Mesothelial cell of epicardium (in vitro differentiated cells): ENCODE measurements around the gene GPRC5A. TPM values are rescaled to one million over a fixed set of nuclear protein-coding genes. Genes with fewer than 3 reads are reported as not detected.

Experiments
- DNase-seq, 2 experiments: peaks; one replicate each; pipeline ENCODE4 v3.0.0; 2021; ENCODE audit warnings: low spot score in 2 of 2; ENCODE audit not compliant: unreplicated experiment in 2 of 2
- H3K27ac Mint-ChIP-seq: 2 replicates; pipeline ENCODE4 v1.8.0; 2021; ENCODE audit warnings: mixed read lengths
- H3K27me3 Mint-ChIP-seq: 2 replicates; pipeline ENCODE4 v1.8.0; 2021; ENCODE audit warnings: low read depth, mixed read lengths
- H3K36me3 Mint-ChIP-seq: 2 replicates; pipeline ENCODE4 v1.8.0; 2021; ENCODE audit warnings: mixed read lengths
- H3K4me1 Mint-ChIP-seq: 2 replicates; pipeline ENCODE4 v1.8.0; 2021; ENCODE audit warnings: mixed read lengths
- H3K4me3 Mint-ChIP-seq: 2 replicates; pipeline ENCODE4 v1.8.0; 2021; ENCODE audit warnings: mild to moderate bottlenecking, moderate library complexity, mixed read lengths
- H3K9me3 Mint-ChIP-seq: 2 replicates; pipeline ENCODE4 v1.8.0; 2021; ENCODE audit warnings: mixed read lengths
- total RNA-seq: library from RNA; stranded (reverse); gene quantifications from 3 replicates; pipeline ENCODE4 v1.2.1, GENCODE V29; 2021
- TF ChIP-seq, protein P1 (sequence below): fragments of 200-600 bp; sonication (generic); IDR thresholded peaks from one replicate; pipeline ENCODE4 v1.5.0; 2021; ENCODE audit warnings: antibody characterized with exemption; ENCODE audit not compliant: unreplicated experiment

Gene GPRC5A
- total RNA-seq, 1 donor from 2014 or later, result 108 TPM

DNA sequence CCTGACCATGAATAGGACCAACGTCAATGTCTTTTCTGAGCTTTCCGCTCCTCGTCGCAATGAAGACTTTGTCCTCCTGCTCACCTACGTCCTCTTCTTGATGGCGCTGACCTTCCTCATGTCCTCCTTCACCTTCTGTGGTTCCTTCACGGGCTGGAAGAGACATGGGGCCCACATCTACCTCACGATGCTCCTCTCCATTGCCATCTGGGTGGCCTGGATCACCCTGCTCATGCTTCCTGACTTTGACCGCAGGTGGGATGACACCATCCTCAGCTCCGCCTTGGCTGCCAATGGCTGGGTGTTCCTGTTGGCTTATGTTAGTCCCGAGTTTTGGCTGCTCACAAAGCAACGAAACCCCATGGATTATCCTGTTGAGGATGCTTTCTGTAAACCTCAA lies 17.3 kb downstream of the GPRC5A start:
- peaks cover 48% of the 10 kb centered on the region for H3K36me3 Mint-ChIP-seq
- H3K27ac Mint-ChIP-seq, result peak overlapping the region; percentile 89
- H3K4me3 Mint-ChIP-seq, result no peak overlapping the region
- DNase-seq, result no peak
- TF ChIP-seq, protein P1, sequence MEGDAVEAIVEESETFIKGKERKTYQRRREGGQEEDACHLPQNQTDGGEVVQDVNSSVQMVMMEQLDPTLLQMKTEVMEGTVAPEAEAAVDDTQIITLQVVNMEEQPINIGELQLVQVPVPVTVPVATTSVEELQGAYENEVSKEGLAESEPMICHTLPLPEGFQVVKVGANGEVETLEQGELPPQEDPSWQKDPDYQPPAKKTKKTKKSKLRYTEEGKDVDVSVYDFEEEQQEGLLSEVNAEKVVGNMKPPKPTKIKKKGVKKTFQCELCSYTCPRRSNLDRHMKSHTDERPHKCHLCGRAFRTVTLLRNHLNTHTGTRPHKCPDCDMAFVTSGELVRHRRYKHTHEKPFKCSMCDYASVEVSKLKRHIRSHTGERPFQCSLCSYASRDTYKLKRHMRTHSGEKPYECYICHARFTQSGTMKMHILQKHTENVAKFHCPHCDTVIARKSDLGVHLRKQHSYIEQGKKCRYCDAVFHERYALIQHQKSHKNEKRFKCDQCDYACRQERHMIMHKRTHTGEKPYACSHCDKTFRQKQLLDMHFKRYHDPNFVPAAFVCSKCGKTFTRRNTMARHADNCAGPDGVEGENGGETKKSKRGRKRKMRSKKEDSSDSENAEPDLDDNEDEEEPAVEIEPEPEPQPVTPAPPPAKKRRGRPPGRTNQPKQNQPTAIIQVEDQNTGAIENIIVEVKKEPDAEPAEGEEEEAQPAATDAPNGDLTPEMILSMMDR, result no peak
- no peaks in the 10 kb centered on the region for H3K9me3 Mint-ChIP-seq
- peaks cover 35% of the 10 kb centered on the region for H3K4me1 Mint-ChIP-seq
- H3K27me3 Mint-ChIP-seq, result no peaks in the 10 kb centered on the region

DNA sequence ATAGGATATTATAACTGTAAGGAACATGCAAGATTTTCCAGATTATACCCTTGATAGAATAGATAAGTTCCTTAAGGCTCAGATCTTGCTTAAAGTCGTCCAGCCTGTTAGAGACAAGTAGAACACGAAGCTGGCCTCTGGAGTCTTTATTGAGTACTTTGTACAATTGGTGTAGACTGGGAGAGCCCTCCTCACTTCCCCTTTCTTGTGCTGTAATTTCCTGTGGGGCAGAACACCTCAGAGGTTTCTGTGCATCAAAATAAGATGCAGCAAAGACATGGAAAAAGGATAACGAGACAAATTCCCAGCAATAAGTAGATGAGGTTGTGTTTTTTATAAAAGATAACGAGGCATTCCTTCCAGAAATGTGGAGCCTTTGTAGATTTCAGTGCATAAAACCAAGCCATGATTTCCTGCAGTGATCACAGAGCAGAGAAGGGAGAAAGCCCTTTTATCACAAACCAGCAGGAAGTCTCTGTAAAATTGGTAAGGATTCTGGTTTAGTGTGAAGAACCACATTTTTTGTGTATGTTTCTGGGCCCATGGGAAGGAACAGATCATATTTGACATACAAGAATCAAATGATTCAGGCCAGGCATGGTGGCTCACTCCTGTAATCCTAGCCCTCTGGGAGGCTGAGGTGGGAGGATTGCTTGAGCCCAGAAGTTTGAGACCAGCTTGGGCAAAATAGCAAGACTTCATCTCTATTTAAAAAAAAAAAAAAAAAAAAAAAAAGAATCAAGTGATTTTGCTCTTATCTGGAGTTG lies 18.0 kb downstream of the GPRC5A start:
- Mint-ChIP-seq H3K36me3 (peaks cover 48% of the 10 kb centered on the region), H3K4me1 (peaks cover 33% of the 10 kb centered on the region), H3K9me3 (no peaks in the 10 kb centered on the region), H3K27ac (peak overlapping the region; percentile 89), H3K27me3 (no peaks in the 10 kb centered on the region), H3K4me3 (no peak overlapping the region)
- TF ChIP-seq, protein P1, result no peak
- DNase-seq, result no peak

DNA sequence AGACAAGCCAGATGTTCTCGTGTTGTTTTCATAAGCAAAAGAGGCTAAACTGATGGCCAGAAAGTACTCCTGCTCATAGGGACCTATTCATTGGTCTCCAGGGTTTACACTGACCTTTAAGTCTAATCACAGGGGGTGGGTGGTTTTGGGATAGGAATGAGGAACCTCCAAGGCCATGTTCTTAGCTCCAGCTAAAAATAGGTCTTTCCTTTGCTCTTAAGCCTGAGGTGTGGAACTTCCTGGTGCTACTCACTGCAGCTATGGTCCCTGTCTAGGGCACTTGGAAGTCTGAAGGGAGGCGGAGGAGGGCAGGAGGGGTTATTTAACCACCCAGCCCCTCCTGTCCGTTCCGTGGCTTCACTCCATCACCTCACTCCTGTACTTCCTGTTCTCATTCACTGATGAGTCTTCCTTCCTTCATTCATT lies 18.6 kb downstream of the GPRC5A start:
- Mint-ChIP-seq H3K9me3 (no peaks in the 10 kb centered on the region), H3K4me3 (no peak overlapping the region), H3K36me3 (peaks cover 48% of the 10 kb centered on the region), H3K27ac (peak overlapping the region; percentile 77), H3K27me3 (no peaks in the 10 kb centered on the region), H3K4me1 (peaks cover 32% of the 10 kb centered on the region)
- DNase-seq, result no peak
- TF ChIP-seq, protein P1, result no peak

DNA sequence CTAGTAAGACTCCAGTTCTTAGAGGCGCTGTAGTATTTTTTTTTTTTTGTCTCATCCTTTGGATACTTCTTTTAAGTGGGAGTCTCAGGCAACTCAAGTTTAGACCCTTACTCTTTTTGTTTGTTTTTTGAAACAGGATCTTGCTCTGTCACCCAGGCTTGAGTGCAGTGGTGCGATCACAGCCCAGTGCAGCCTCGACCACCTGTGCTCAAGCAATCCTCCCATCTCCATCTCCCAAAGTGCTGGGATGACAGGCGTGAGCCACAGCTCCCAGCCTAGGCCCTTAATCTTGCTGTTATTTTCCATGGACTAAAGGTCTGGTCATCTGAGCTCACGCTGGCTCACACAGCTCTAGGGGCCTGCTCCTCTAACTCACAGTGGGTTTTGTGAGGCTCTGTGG lies 21.3 kb downstream of the GPRC5A start:
- H3K27me3 Mint-ChIP-seq, result no peaks in the 10 kb centered on the region
- DNase-seq, result no peak
- H3K27ac Mint-ChIP-seq, result no peak overlapping the region
- peaks cover 42% of the 10 kb centered on the region for H3K4me1 Mint-ChIP-seq
- H3K9me3 Mint-ChIP-seq, result no peaks in the 10 kb centered on the region
- H3K4me3 Mint-ChIP-seq, result no peak overlapping the region
- peaks cover 42% of the 10 kb centered on the region for H3K36me3 Mint-ChIP-seq
- TF ChIP-seq, protein P1, result no peak

DNA sequence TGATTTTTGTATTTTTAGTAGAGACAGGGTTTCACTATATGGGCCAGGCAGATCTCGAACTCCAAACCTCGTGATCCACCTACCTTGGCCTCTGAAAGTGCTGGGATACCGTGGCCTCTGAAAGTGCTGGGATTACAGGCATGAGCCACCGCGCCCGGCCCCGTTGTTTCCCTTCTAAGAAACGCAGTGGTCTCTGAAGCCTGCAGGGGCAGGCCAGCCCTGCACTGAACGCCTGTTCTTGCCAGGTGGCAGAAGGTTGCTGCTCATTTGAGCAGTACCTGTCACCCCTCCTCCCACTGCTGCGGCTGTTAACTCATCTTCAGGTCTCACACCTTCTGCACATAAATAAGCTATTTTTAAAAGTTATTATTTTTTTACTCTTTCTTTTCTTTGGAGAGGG lies 24.3 kb downstream of the GPRC5A start:
- no peak for DNase-seq
- H3K36me3 Mint-ChIP-seq, result peaks cover 33% of the 10 kb centered on the region
- H3K4me1 Mint-ChIP-seq, result peaks cover 25% of the 10 kb centered on the region
- no peak overlapping the region for H3K4me3 Mint-ChIP-seq
- no peaks in the 10 kb centered on the region for H3K27me3 Mint-ChIP-seq
- no peak overlapping the region for H3K27ac Mint-ChIP-seq
- H3K9me3 Mint-ChIP-seq, result no peaks in the 10 kb centered on the region
- TF ChIP-seq, protein P1, result no peak
